NCI-H2196 (cell line): ENCODE results near the gene PHKG1.
"Not testable (repeated sequence)": the region's sequence is repeated elsewhere in the genome, so short reads cannot be mapped to it uniquely, and the experiment has no call there.

Source experiments
- DNase-seq: peaks from one replicate; lab custom pipeline; 2025; ENCODE audit not compliant: unreplicated experiment; lab: John Stamatoyannopoulos, UW

Gene PHKG1

GRCh38 chr7:56083150-56083785, 9.5 kb downstream of the PHKG1 start:
- DNase-seq = peak; percentile 79

GRCh38 chr7:56081626-56082340, 11.0 kb downstream of the PHKG1 start:
- DNase-seq = no peak

- not testable (repeated sequence) for DNase-seq
Measured at GRCh38 chr7:56080726-56081435, 11.9 kb downstream of the PHKG1 start.

- peak; percentile 96 for DNase-seq
Measured at GRCh38 chr7:56079450-56080185, 13.1 kb downstream of the PHKG1 start.

- no peak for DNase-seq
Measured at GRCh38 chr7:56078196-56078595, 14.6 kb downstream of the PHKG1 start.

GRCh38 chr7:56077681-56078080, 15.1 kb downstream of the PHKG1 start:
- no peak for DNase-seq

GRCh38 chr7:56074371-56074791, 18.4 kb downstream of the PHKG1 start:
- peak; percentile 95 for DNase-seq

- DNase-seq = not testable (repeated sequence)
Measured at GRCh38 chr7:56066376-56066775, 26.4 kb downstream of the PHKG1 start.

- DNase-seq = peak; percentile 95
Measured at GRCh38 chr7:56063882-56064625, 28.7 kb downstream of the PHKG1 start, which contains the start of gene SUMF2. Gene SUMF2 (plus strand): TSS chr7:56064286. CDS start chr7:56064312, 26 bp downstream.

- DNase-seq = no peak
Measured at GRCh38 chr7:56063500-56063881, 29.3 kb downstream of the PHKG1 start.

- DNase-seq = no peak
Measured at GRCh38 chr7:56062382-56062781, 30.4 kb downstream of the PHKG1 start.

- DNase-seq = no peak
Measured at GRCh38 chr7:56053993-56054392, 38.8 kb downstream of the PHKG1 start.

GRCh38 chr7:56053379-56053778, 39.4 kb downstream of the PHKG1 start:
- no peak for DNase-seq

- DNase-seq = peak; percentile 100
Measured at GRCh38 chr7:56051339-56052191, 41.2 kb downstream of the PHKG1 start, which contains the start of the genes CCT6A and PSPH. Gene CCT6A (plus strand): TSS chr7:56051765. CDS start chr7:56051849, 84 bp downstream. Gene PSPH (minus strand): TSS chr7:56051444. CDS start chr7:56021212, 30,232 bp downstream.

GRCh38 chr7:56051053-56051338, 41.8 kb downstream of the PHKG1 start:
- no peak for DNase-seq

- DNase-seq = peak; percentile 72
Measured at GRCh38 chr7:56048763-56049162, 44.0 kb downstream of the PHKG1 start.

- no peak for DNase-seq
Measured at GRCh38 chr7:56048245-56048644, 44.5 kb downstream of the PHKG1 start.

GRCh38 chr7:56047446-56048116, 45.2 kb downstream of the PHKG1 start:
- not testable (repeated sequence) for DNase-seq
